CD14-positive monocyte (primary cell): ENCODE measurements around the gene GATAD2A. TPM values are rescaled to one million over a fixed set of nuclear protein-coding genes. Genes with fewer than 3 reads are reported as not detected.

Experiments
- DNase-seq, 3 donors: peaks; one replicate each; pipeline ENCODE4 v3.0.0-alpha.2; 2011 to 2022
- H2AFZ ChIP-seq: 2 replicates; pipeline ENCODE4 v1.6.0; 2012; ENCODE audit warnings: mild to moderate bottlenecking, low read depth, low read length, inconsistent platforms; ENCODE audit not compliant: insufficient read depth, poor library complexity, severe bottlenecking
- H3K27ac ChIP-seq, 2 donors: 1 replicate in 1 of 2; 2 replicates in 1 of 2; pipeline ENCODE4 v1.5.1; 2012 to 2013; ENCODE audit warnings: low read length in 2 of 2, control low read depth in 1 of 2, inconsistent platforms in 1 of 2, low read depth in 1 of 2, mild to moderate bottlenecking in 1 of 2
- H3K27me3 ChIP-seq, 2 donors: one replicate each; pipeline versions ENCODE4 v1.6.0 to v1.6.1; 2011 to 2013; ENCODE audit warnings: low read length in 2 of 2; ENCODE audit not compliant: control insufficient read depth in 2 of 2, insufficient read depth in 2 of 2
- H3K36me3 ChIP-seq, 2 donors: replicated peaks in 1 of 2; 1 replicate in 1 of 2; 2 replicates in 1 of 2; pipeline versions ENCODE4 v1.5.1 to v1.6.1; 2012 to 2013; ENCODE audit warnings: low read length in 2 of 2, control low read depth in 1 of 2, inconsistent platforms in 1 of 2, mild to moderate bottlenecking in 1 of 2; ENCODE audit not compliant: insufficient read depth in 2 of 2, control insufficient read depth in 1 of 2
- H3K4me1 ChIP-seq, 2 donors: 1 replicate in 1 of 2; 2 replicates in 1 of 2; pipeline versions ENCODE4 v1.5.1 to v1.6.1; 2012 to 2013; ENCODE audit warnings: low read length in 2 of 2, control low read depth in 1 of 2, inconsistent platforms in 1 of 2, mild to moderate bottlenecking in 1 of 2, moderate library complexity in 1 of 2; ENCODE audit not compliant: insufficient read depth in 2 of 2, control insufficient read depth in 1 of 2
- H3K4me2 ChIP-seq: replicated peaks from 2 replicates; pipeline ENCODE3; 2012; ENCODE audit warnings: low read length, moderate library complexity, mild to moderate bottlenecking; ENCODE audit not compliant: poor library complexity, severe bottlenecking; ENCODE audit errors: extremely low read depth
- H3K4me3 ChIP-seq, 3 experiments: fragments of 200-600 bp in 1 of 3; sonication (generic) in 1 of 3; replicated peaks in 1 of 3; 1 replicate in 2 of 3; 2 replicates in 1 of 3; pipeline ENCODE4 v1.5.1; 2011 to 2013; ENCODE audit warnings: low read length in 3 of 3, mild to moderate bottlenecking in 3 of 3, control low read depth in 2 of 3, low read depth in 2 of 3, inconsistent platforms in 1 of 3, moderate library complexity in 1 of 3
- H3K79me2 ChIP-seq: 2 replicates; pipeline ENCODE4 v1.6.0; 2012; ENCODE audit warnings: mild to moderate bottlenecking, control low read depth, inconsistent platforms, low read length, moderate library complexity; ENCODE audit not compliant: insufficient read depth
- H3K9ac ChIP-seq: 2 replicates; pipeline ENCODE4 v1.6.0; 2017; ENCODE audit warnings: low read length, mild to moderate bottlenecking; ENCODE audit not compliant: insufficient read depth, poor library complexity, severe bottlenecking
- H3K9me3 ChIP-seq, 2 donors: replicated peaks in 1 of 2; 1 replicate in 1 of 2; 2 replicates in 1 of 2; pipeline versions ENCODE4 v1.5.1 to v1.6.1; 2012 to 2013; ENCODE audit warnings: low read length in 2 of 2, control low read depth in 1 of 2; ENCODE audit not compliant: control insufficient read depth in 1 of 2, insufficient read depth in 1 of 2
- H4K20me1 ChIP-seq: 2 replicates; pipeline ENCODE4 v1.6.0; 2012; ENCODE audit warnings: mild to moderate bottlenecking, low read length, control low read depth, moderate library complexity; ENCODE audit not compliant: insufficient read depth
- H3K27ac Mint-ChIP-seq, 7 donors: one replicate each; pipeline ENCODE4 v1.8.0; 2020; ENCODE audit warnings: mild to moderate bottlenecking in 7 of 7, mixed read lengths in 7 of 7, moderate library complexity in 6 of 7, inconsistent platforms in 2 of 7
- H3K27me3 Mint-ChIP-seq, 3 donors: one replicate each; pipeline ENCODE4 v1.8.0; 2021 to 2022; ENCODE audit warnings: low read depth in 3 of 3, mild to moderate bottlenecking in 3 of 3, mixed read lengths in 3 of 3, moderate library complexity in 3 of 3, inconsistent platforms in 1 of 3
- H3K36me3 Mint-ChIP-seq, 2 donors: one replicate each; pipeline ENCODE4 v1.8.0; 2020; ENCODE audit warnings: mixed read lengths in 2 of 2, inconsistent platforms in 1 of 2, mild to moderate bottlenecking in 1 of 2
- H3K4me1 Mint-ChIP-seq: one replicate; pipeline ENCODE4 v1.8.0; 2020; ENCODE audit warnings: mild to moderate bottlenecking, mixed read lengths
- H3K4me3 Mint-ChIP-seq, 2 donors: one replicate each; pipeline ENCODE4 v1.8.0; 2020; ENCODE audit warnings: mild to moderate bottlenecking in 2 of 2, mixed read lengths in 2 of 2, moderate library complexity in 1 of 2
- H3K9me3 Mint-ChIP-seq, 7 donors: one replicate each; pipeline ENCODE4 v1.8.0; 2020 to 2022; ENCODE audit warnings: mixed read lengths in 7 of 7, mild to moderate bottlenecking in 6 of 7, moderate library complexity in 6 of 7, inconsistent platforms in 2 of 7
- CTCF ChIP-seq: fragments of 200-600 bp; IDR thresholded peaks from one replicate; pipeline ENCODE4 v1.8.0; 2022; ENCODE audit warnings: antibody characterized with exemption, mild to moderate bottlenecking
- WGBS: methylation state at CpG from one replicate; pipeline ENCODE4 v1.1.5; 2013; ENCODE audit warnings: missing lambda C conversion rate; ENCODE audit not compliant: insufficient coverage; 5-methylcytosine and 5-hydroxymethylcytosine counted together
- intact Hi-C, 2 donors: fragments of 100-400 bp; cut with micrococcal nuclease; formaldehyde crosslinking; loops; one replicate each; pipeline versions ENCODE4 v1.15.0 to v1.15.1; 2023
- polyA plus RNA-seq, 3 donors: library from polyadenylated mRNA; depleted of rRNA in 1 of 3; unstranded in 2 of 3; stranded (reverse) in 1 of 3; fragments of 300-500 nt in 2 of 3; fragments of >200 nt in 1 of 3; fragmentation: Illumina TruSeq in 2 of 3; gene quantifications; 1 replicate in 2 of 3; 2 replicates in 1 of 3; pipeline ENCODE4 v1.2.3, GENCODE V29; 2012 to 2021

Gene GATAD2A
- polyA plus RNA-seq, 3 donors = 8.0 to 35.9 (median 8.7) TPM

- Mint-ChIP-seq H3K4me1 (peaks cover 10% of the 10 kb centered on the region), H3K27me3 (peaks cover 2 to 6% (median 2%) of the 10 kb centered on the region in 3 donors), H3K4me3 (no peak overlapping the region), H3K27ac (no peak overlapping the region), H3K9me3 (peaks cover 5 to 15% (median 11%) of the 10 kb centered on the region in 7 donors), H3K36me3 (no peaks in the 10 kb centered on the region)
- H3K27me3 ChIP-seq = no peaks in the 10 kb centered on the region
- TF ChIP-seq CTCF = no peak
- no peaks in the 10 kb centered on the region for H3K36me3 ChIP-seq
- 89% methylated on average over 5 of the region's 15 CpGs for WGBS
- H3K27ac ChIP-seq = no peak overlapping the region
- intact Hi-C loops = no loop called here
- no peaks in the 10 kb centered on the region for H3K79me2 ChIP-seq
- H3K9me3 ChIP-seq = peaks cover 0 to 19% of the 10 kb centered on the region in 2 donors
- H3K4me1 ChIP-seq = peaks cover 6 to 8% of the 10 kb centered on the region in 2 donors
- H2AFZ ChIP-seq = no peak overlapping the region
- H3K9ac ChIP-seq = no peak overlapping the region
- no peaks in the 10 kb centered on the region for H4K20me1 ChIP-seq
- H3K4me2 ChIP-seq = no peak overlapping the region
- no peak for DNase-seq
- H3K4me3 ChIP-seq = no peak overlapping the region
Measured at GRCh38 chr19:19547674-19548336, 142.3 kb downstream of the GATAD2A start.

GRCh38 chr19:19548915-19549759 lies 143.7 kb downstream of the GATAD2A start:
- Histone ChIP-seq H3K9me3 (peaks cover 0 to 17% of the 10 kb centered on the region in 2 donors), H2AFZ (peak overlapping the region; percentile 34), H3K4me2 (no peak overlapping the region), H3K36me3 (no peaks in the 10 kb centered on the region), H3K4me1 (peaks cover 0 to 3% of the 10 kb centered on the region in 2 donors), H3K27me3 (no peaks in the 10 kb centered on the region), H3K79me2 (no peaks in the 10 kb centered on the region), H3K27ac (no peak overlapping the region), H4K20me1 (no peaks in the 10 kb centered on the region), H3K9ac (no peak overlapping the region), H3K4me3 (no peak overlapping the region)
- Mint-ChIP-seq H3K4me1 (peaks cover 6% of the 10 kb centered on the region), H3K4me3 (no peak overlapping the region), H3K27ac (peak overlapping the region in 2 of 7 donors; percentile 21 to 50), H3K9me3 (peaks cover 5 to 11% (median 9%) of the 10 kb centered on the region in 7 donors), H3K27me3 (peaks cover 2 to 4% (median 3%) of the 10 kb centered on the region in 3 donors), H3K36me3 (no peaks in the 10 kb centered on the region)
- peak; percentile 29 to 80 (median 41) for DNase-seq
- TF ChIP-seq CTCF = no peak
- WGBS = 53% methylated on average over 10 of the region's 13 CpGs
- intact Hi-C loops = no loop called here
